ENCODE data around the gene CFAP410.

Gene CFAP410

GRCh38 chr21:44316277-44316900 is 22.8 kb downstream of the CFAP410 start:
- DNase-seq (ENCODE audit: low spot score) = no peak

GRCh38 chr21:44315691-44316203 is 23.4 kb downstream of the CFAP410 start:
- no peak for DNase-seq (ENCODE audit: low spot score)

- DNase-seq (ENCODE audit: low spot score) = no peak
Measured at GRCh38 chr21:44314561-44314960, 24.6 kb downstream of the CFAP410 start.

- DNase-seq (ENCODE audit: low spot score) = no peak
Measured at GRCh38 chr21:44314128-44314527, 25.1 kb downstream of the CFAP410 start.

GRCh38 chr21:44313451-44313850 is 25.7 kb downstream of the CFAP410 start:
- no peak for DNase-seq (ENCODE audit: low spot score)

- no peak for DNase-seq (ENCODE audit: low spot score)
Measured at GRCh38 chr21:44312716-44313115, 26.5 kb downstream of the CFAP410 start.

- DNase-seq (ENCODE audit: low spot score) = no peak
Measured at GRCh38 chr21:44312089-44312488, 27.1 kb downstream of the CFAP410 start.

- no peak for DNase-seq (ENCODE audit: low spot score)
Measured at GRCh38 chr21:44310628-44311507, 28.3 kb downstream of the CFAP410 start.

GRCh38 chr21:44306936-44307704 is 32.1 kb downstream of the CFAP410 start:
- DNase-seq (ENCODE audit: low spot score) = no peak

- no peak for DNase-seq (ENCODE audit: low spot score)
Measured at GRCh38 chr21:44305691-44306090, 33.5 kb downstream of the CFAP410 start.

- DNase-seq (ENCODE audit: low spot score) = peak; percentile 63
Measured at GRCh38 chr21:44304877-44305293, 34.3 kb downstream of the CFAP410 start.

- no peak for DNase-seq (ENCODE audit: low spot score)
Measured at GRCh38 chr21:44304011-44304616, 35.1 kb downstream of the CFAP410 start.

GRCh38 chr21:44303490-44303981 is 35.7 kb downstream of the CFAP410 start:
- peak; percentile 87 for DNase-seq (ENCODE audit: low spot score)

- DNase-seq (ENCODE audit: low spot score) = peak; percentile 61
Measured at GRCh38 chr21:44302573-44303401, 36.4 kb downstream of the CFAP410 start.

GRCh38 chr21:44301961-44302406 is 37.2 kb downstream of the CFAP410 start:
- peak; percentile 64 for DNase-seq (ENCODE audit: low spot score)

- no peak for DNase-seq (ENCODE audit: low spot score)
Measured at GRCh38 chr21:44301141-44301540, 38.0 kb downstream of the CFAP410 start.

GRCh38 chr21:44300262-44300959 is 38.8 kb downstream of the CFAP410 start:
- peak; percentile 72 for DNase-seq (ENCODE audit: low spot score)

- peak; percentile 74 for DNase-seq (ENCODE audit: low spot score)
Measured at GRCh38 chr21:44299458-44300261, 39.5 kb downstream of the CFAP410 start, which contains the start of gene PFKL. Gene PFKL (plus strand): TSS chr21:44300053. CDS start chr21:44300106, 53 bp downstream.

GRCh38 chr21:44299085-44299457 is 40.1 kb downstream of the CFAP410 start:
- DNase-seq (ENCODE audit: low spot score) = no peak

All from kidney tubule cell (primary cell).